GM21367 (cell line): Measurements from ENCODE around the gene NUBPL.
"Not testable (repeated sequence)": the region's sequence is repeated elsewhere in the genome, so short reads cannot be mapped to it uniquely, and the experiment has no call there.

Experiments used
- ATAC-seq: cut with Tn5 transposase; IDR thresholded peaks from one replicate; pipeline ENCODE4 v1.9.1; 2021; ENCODE audit not compliant: unreplicated experiment

The NUBPL gene

DNA sequence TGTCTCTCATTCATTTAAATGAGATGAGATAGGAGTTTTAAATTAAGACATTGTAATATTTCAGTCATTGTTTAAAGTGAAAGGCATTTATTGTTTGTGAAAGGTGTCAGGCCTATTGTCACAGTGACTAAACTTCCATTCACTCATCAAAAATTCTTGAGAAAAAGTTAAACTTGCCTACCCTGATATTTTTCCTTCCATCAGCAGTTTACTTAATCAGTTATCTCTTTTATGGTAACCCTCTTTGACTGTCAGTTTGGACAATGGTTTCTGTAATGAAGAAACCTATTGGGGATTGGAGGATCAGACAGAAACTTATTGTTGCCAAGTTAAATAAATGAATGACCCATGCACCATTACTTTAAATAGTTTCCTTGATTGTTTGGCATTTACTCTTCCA, 241.6 kb downstream of the NUBPL start:
- no peak for ATAC-seq

GRCh38 chr14:31806249-31806648, 245.0 kb downstream of the NUBPL start:
- ATAC-seq = no peak

GRCh38 chr14:31811693-31812628, 250.8 kb downstream of the NUBPL start:
- ATAC-seq = not testable (repeated sequence)

DNA sequence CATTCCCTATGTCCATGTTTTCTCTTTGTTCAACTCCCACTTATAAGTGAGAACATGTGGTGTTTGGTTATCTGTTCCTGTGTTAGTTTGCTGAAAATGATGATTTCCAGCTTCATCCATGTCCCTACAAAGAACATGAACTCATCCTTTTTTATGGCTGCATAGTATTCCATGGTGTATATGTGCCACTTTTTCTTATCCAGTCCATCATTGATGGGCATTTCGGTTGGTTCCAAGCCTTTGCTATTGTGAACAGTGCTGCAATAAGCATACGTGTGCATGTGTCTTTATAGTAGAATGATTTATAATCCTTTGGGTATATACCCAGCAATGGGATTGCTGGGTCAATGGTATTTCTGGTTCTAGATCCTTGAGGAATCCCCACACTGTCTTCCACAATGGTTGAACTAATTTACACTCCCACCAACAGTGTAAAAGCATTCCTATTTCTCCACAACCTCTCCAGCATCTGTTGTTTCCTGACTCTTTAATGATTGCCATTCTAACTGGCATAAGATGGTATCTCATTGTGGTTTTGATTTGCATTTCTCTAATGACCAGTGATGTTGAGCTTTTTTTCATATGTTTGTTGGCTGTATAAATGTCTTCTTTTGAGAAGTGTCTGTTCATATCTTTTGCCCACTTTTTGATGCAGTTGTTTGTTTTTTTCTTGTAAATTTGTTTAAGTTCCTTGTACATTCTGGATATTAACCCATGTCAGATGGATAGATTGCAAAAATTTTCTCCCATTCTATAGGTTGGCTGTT, 252.7 kb downstream of the NUBPL start:
- not testable (repeated sequence) for ATAC-seq

- ATAC-seq = no peak
Observed at GRCh38 chr14:31819281-31819680, 258.1 kb downstream of the NUBPL start.

- ATAC-seq = no peak
Observed at GRCh38 chr14:31825459-31825858, 264.3 kb downstream of the NUBPL start.

DNA sequence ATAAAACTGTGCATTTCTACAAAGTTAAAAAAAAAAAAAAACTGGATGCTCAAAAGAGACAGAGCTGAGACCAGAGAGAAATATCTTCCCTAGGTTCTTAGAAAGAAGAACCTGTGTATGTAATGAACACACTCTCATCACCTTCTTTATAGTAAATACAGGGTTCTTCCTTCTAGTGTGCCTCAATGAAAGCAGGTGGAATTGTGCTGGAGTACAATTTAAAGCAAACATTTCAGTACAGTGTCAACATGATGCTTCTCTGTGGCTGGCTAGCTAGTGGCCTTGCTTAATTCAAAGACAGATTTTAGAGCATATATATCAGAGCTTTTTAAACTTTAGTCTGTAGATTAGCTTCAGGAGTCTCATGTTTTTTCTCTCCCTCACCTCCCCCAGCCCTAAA, 266.1 kb downstream of the NUBPL start:
- no peak for ATAC-seq

GRCh38 chr14:31828946-31829868, 268.0 kb downstream of the NUBPL start:
- no peak for ATAC-seq

DNA sequence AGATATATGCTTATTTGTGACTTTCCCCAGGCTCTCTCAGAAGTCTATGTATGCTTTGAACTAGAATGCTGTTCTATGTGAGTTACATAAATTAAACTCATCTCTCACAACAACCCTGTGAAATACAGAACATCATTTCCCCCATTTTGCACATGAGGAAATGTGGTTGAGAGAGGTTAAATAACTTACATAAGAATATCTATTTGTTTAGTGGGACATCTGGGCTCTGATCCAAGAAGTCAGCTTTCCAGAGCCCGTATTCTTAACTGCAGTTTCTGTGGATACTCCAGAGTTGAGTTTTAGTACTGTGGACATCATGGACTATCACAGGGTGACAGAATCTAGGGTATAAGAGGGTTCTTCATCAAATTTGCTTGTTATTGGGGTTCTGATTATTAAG, 273.4 kb downstream of the NUBPL start:
- ATAC-seq = no peak

- ATAC-seq = no peak
Observed at GRCh38 chr14:31835049-31835448, 273.8 kb downstream of the NUBPL start.

- ATAC-seq = no peak
Observed at GRCh38 chr14:31837031-31837430, 275.8 kb downstream of the NUBPL start.

- no peak for ATAC-seq
Observed at GRCh38 chr14:31842899-31843298, 281.7 kb downstream of the NUBPL start.

GRCh38 chr14:31843361-31844091, 282.3 kb downstream of the NUBPL start:
- ATAC-seq = no peak

- ATAC-seq = no peak
Observed at GRCh38 chr14:31854508-31855075, 293.4 kb downstream of the NUBPL start.

- ATAC-seq = no peak
Observed at GRCh38 chr14:31855262-31855661, 294.1 kb downstream of the NUBPL start.

DNA sequence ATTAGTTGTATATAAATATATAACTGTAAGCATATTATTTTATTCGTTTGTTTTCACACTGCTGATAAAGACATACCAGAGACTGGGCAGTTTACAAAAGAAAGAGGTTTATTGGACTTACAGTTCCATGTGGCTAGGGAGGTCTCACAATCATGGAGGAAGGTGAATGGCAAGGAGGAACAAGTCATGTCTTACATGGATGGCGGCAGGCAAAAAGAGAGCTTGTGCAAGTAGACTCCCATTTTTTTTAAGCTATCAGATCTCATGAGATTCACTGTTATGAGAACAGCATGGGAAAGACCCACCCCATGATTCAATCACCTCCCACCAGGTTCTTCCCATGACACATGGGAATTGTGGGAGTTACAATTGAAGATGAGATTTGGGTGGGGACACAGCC, 294.8 kb downstream of the NUBPL start:
- not testable (repeated sequence) for ATAC-seq

DNA sequence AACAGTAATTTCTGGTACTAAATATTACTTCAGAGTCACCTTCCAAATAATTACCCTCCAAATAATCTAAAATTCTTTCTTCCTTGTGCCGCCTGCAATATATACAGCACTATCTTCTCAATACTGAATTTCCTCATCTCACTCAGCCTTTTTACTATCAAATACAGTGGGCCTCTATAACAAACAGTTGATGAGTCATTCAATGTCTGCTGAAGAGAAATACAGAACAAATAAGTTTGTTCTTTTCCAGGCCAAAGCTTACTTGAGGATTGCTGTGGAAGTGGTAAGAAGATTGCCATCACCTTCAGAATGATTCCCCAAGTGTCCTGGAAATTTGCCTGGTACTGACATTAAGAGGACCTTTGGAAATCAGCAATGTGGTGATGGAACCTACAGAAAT, 297.7 kb downstream of the NUBPL start:
- ATAC-seq = no peak

DNA sequence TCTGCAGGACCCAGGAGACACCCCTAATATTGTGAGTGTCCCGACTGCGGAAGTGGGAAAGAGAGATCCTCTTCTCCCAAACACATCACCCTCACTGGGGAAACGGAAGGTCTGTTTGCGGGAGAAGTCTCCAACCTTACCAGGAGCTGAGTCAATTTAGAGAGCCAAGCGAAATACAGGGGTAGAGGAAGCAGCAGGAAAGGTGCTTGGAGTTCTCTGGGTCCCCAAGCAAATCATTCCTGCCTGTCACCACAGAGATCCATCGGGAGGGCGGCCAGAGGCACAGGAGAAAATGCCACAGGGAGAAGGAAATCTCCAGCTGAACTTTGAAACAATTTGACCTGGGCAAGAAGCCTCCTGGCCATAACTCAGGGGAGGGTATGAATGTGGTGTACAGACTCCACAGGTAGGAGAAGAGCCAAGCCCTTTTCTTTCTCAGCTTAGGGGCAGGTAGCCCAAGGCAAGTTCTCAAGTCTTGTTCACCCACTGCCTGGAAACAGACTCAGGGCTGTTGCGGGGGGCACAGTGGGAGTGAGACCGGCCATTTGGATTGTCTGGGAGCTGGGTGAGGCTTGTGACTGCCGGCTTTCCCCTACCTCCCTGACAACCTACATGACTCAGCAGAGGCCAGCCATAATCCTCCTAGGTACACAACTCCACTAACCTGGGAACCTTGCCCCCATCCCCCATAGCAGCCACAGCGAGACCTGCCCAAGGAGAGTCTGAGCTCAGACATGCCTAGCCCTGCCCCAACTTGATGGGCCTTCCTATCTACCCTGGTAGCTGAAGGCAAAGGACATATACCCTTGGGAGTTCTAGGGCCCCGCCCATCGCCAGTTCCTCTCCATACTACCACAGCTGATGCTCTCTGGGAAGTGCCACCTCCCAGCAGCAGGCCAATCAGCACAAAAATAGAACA, 304.0 kb downstream of the NUBPL start:
- no peak for ATAC-seq

- ATAC-seq = no peak
Observed at GRCh38 chr14:31867570-31867969, 306.4 kb downstream of the NUBPL start.
